H9 (cell line): ENCODE measurements around the gene ZNF860. TPM values are rescaled to one million over a fixed set of nuclear protein-coding genes. Genes with fewer than 3 reads are reported as not detected.

Experiments
- DNase-seq: peaks from one replicate; pipeline ENCODE4 v3.0.0-alpha.2; 2017
- H2AFZ ChIP-seq: one replicate; pipeline ENCODE4 v1.6.1; 2013; ENCODE audit warnings: mild to moderate bottlenecking, low read length, control low read depth, moderate library complexity
- H2AK5ac ChIP-seq: 2 replicates; pipeline ENCODE4 v1.6.1; 2013; ENCODE audit warnings: low read length, control low read depth, mixed read lengths; ENCODE audit not compliant: insufficient read length
- H2BK120ac ChIP-seq: one replicate; pipeline ENCODE4 v1.6.1; 2013; ENCODE audit warnings: low read depth, mild to moderate bottlenecking, low read length, control low read depth, inconsistent platforms; ENCODE audit not compliant: poor library complexity, severe bottlenecking
- H2BK12ac ChIP-seq: 2 replicates; pipeline ENCODE4 v1.6.1; 2013; ENCODE audit warnings: low read length, control low read depth, mixed read lengths, low read depth; ENCODE audit not compliant: insufficient read length
- H2BK15ac ChIP-seq: 2 replicates; pipeline ENCODE4 v1.6.1; 2013; ENCODE audit warnings: low read depth, low read length, control low read depth
- H2BK20ac ChIP-seq: one replicate; pipeline ENCODE4 v1.6.1; 2013; ENCODE audit warnings: low read depth, mild to moderate bottlenecking, low read length, control low read depth, inconsistent platforms; ENCODE audit not compliant: poor library complexity, severe bottlenecking
- H2BK5ac ChIP-seq: 2 replicates; pipeline ENCODE4 v1.6.1; 2013; ENCODE audit warnings: low read length, control low read depth, mixed read lengths; ENCODE audit not compliant: insufficient read length
- H3K14ac ChIP-seq: 2 replicates; pipeline ENCODE4 v1.6.1; 2013; ENCODE audit warnings: low read length, control low read depth; ENCODE audit not compliant: insufficient read depth
- H3K18ac ChIP-seq: 2 replicates; pipeline ENCODE4 v1.6.1; 2013; ENCODE audit warnings: low read depth, mild to moderate bottlenecking, mixed read lengths, low read length, control low read depth; ENCODE audit not compliant: insufficient read length
- H3K23ac ChIP-seq: 2 replicates; pipeline ENCODE4 v1.6.1; 2013; ENCODE audit warnings: low read length, control low read depth, mixed read lengths, low read depth; ENCODE audit not compliant: insufficient read length
- H3K23me2 ChIP-seq: 2 replicates; pipeline ENCODE4 v1.6.1; 2013; ENCODE audit warnings: low read depth, mild to moderate bottlenecking, mixed read lengths, low read length, control low read depth; ENCODE audit not compliant: insufficient read length, poor library complexity, severe bottlenecking
- H3K27ac ChIP-seq: 2 replicates; pipeline ENCODE4 v1.5.1; 2013; ENCODE audit warnings: low read length, control low read depth, mixed read lengths, low read depth; ENCODE audit not compliant: insufficient read length
- H3K27me3 ChIP-seq: 2 replicates; pipeline ENCODE4 v1.6.1; 2013; ENCODE audit warnings: low read length, control low read depth, inconsistent platforms; ENCODE audit not compliant: insufficient read depth
- H3K4ac ChIP-seq: 2 replicates; pipeline ENCODE4 v1.6.1; 2013; ENCODE audit warnings: low read depth, mild to moderate bottlenecking, control low read depth, inconsistent platforms, low read length, moderate library complexity
- H3K4me1 ChIP-seq: 2 replicates; pipeline ENCODE4 v1.6.1; 2013; ENCODE audit warnings: low read length, control low read depth, inconsistent platforms; ENCODE audit not compliant: insufficient read depth
- H3K4me2 ChIP-seq: 2 replicates; pipeline ENCODE4 v1.6.1; 2013; ENCODE audit warnings: low read length, control low read depth, mixed read lengths; ENCODE audit not compliant: insufficient read length, insufficient read depth
- H3K56ac ChIP-seq: 2 replicates; pipeline ENCODE4 v1.6.1; 2013; ENCODE audit warnings: low read depth, mild to moderate bottlenecking, mixed read lengths, low read length, control low read depth; ENCODE audit not compliant: insufficient read length
- H3K79me1 ChIP-seq: 2 replicates; pipeline ENCODE4 v1.6.1; 2013; ENCODE audit warnings: low read depth, mild to moderate bottlenecking, moderate library complexity, low read length, control low read depth, inconsistent platforms; ENCODE audit not compliant: insufficient read depth, poor library complexity, severe bottlenecking
- H3K79me2 ChIP-seq: 2 replicates; pipeline ENCODE4 v1.6.1; 2013; ENCODE audit warnings: low read length, control low read depth, inconsistent platforms; ENCODE audit not compliant: insufficient read depth
- H3K9ac ChIP-seq: 2 replicates; pipeline ENCODE4 v1.6.1; 2013; ENCODE audit warnings: low read length, control low read depth, mixed read lengths; ENCODE audit not compliant: insufficient read length; ENCODE audit errors: extremely low read depth
- H3K9me3 ChIP-seq: one replicate; pipeline ENCODE4 v1.6.1; 2013; ENCODE audit warnings: low read depth, low read length, inconsistent platforms; ENCODE audit not compliant: control insufficient read depth
- H3T11ph ChIP-seq: one replicate; pipeline ENCODE4 v1.6.1; 2013; ENCODE audit warnings: mild to moderate bottlenecking, low read length, control low read depth, inconsistent platforms
- H4K20me1 ChIP-seq: one replicate; pipeline ENCODE4 v1.6.1; 2013; ENCODE audit not compliant: control insufficient read depth, insufficient read length, insufficient read depth
- H4K5ac ChIP-seq: 2 replicates; pipeline ENCODE4 v1.6.1; 2013; ENCODE audit warnings: low read depth, mild to moderate bottlenecking, mixed read lengths, low read length, control low read depth; ENCODE audit not compliant: insufficient read length
- H4K8ac ChIP-seq: replicated peaks from 2 replicates; pipeline ENCODE4 v1.6.1; 2013; ENCODE audit warnings: low read length, control low read depth, mixed read lengths, low read depth; ENCODE audit not compliant: insufficient read length
- H4K91ac ChIP-seq: 2 replicates; pipeline ENCODE4 v1.6.1; 2013; ENCODE audit warnings: low read depth, mild to moderate bottlenecking, moderate library complexity, mixed read lengths, low read length, control low read depth; ENCODE audit not compliant: insufficient read length
- H3K27ac Mint-ChIP-seq, 3 experiments: 2 replicates in 2 of 3; 3 replicates in 1 of 3; pipeline ENCODE4 v1.8.0; 2020 to 2021; ENCODE audit warnings: mixed read lengths in 3 of 3, mild to moderate bottlenecking in 1 of 3, moderate library complexity in 1 of 3
- H3K27me3 Mint-ChIP-seq: 2 replicates; pipeline ENCODE4 v1.8.0; 2021; ENCODE audit warnings: low read depth, mild to moderate bottlenecking, moderate library complexity, mixed read lengths
- H3K36me3 Mint-ChIP-seq, 3 experiments: 2 replicates in 2 of 3; 3 replicates in 1 of 3; pipeline ENCODE4 v1.8.0; 2020 to 2021; ENCODE audit warnings: low read depth in 3 of 3, mixed read lengths in 3 of 3; ENCODE audit not compliant: insufficient read depth in 1 of 3
- H3K4me1 Mint-ChIP-seq, 2 experiments: 2 replicates each; pipeline ENCODE4 v1.8.0; 2020; ENCODE audit warnings: mixed read lengths in 2 of 2
- H3K4me3 Mint-ChIP-seq, 2 experiments: 2 replicates in 1 of 2; 3 replicates in 1 of 2; pipeline ENCODE4 v1.8.0; 2020 to 2021; ENCODE audit warnings: mild to moderate bottlenecking in 2 of 2, mixed read lengths in 2 of 2, moderate library complexity in 1 of 2
- H3K9me3 Mint-ChIP-seq, 2 experiments: 2 replicates in 1 of 2; 3 replicates in 1 of 2; pipeline ENCODE4 v1.8.0; 2020; ENCODE audit warnings: mild to moderate bottlenecking in 2 of 2, mixed read lengths in 2 of 2, moderate library complexity in 1 of 2
- CTCF ChIP-seq: fragments of 200-600 bp; sonication (generic); conservative IDR thresholded peaks from 3 replicates; pipeline ENCODE4 v1.8.0; 2021; ENCODE audit warnings: antibody characterized with exemption, mild to moderate bottlenecking
- total RNA-seq: library from RNA; stranded (reverse); gene quantifications from 2 replicates; pipeline ENCODE4 v1.2.1, GENCODE V29; 2021

ZNF860 gene
- total RNA-seq, 1 experiment from 2014 or later, result 2.6 TPM

GRCh38 chr3:31943041-31943440 lies 38.5 kb upstream of the ZNF860 start:
- peaks cover 9% of the 10 kb centered on the region for H3K79me1 ChIP-seq
- H3K4ac ChIP-seq, result no peak overlapping the region
- no peak overlapping the region for H4K5ac ChIP-seq
- H3K23me2 ChIP-seq, result no peaks in the 10 kb centered on the region
- no peak overlapping the region for H2BK20ac ChIP-seq
- peaks cover 32 to 36% of the 10 kb centered on the region in 2 experiments for H3K4me1 Mint-ChIP-seq
- no peak overlapping the region for H2BK15ac ChIP-seq
- peaks cover 0 to 2% (median 0%) of the 10 kb centered on the region in 3 experiments; a peak in 1 of 7 replicates for H3K36me3 Mint-ChIP-seq
- no peaks in the 10 kb centered on the region for H4K20me1 ChIP-seq
- no peaks in the 10 kb centered on the region for H3K9me3 ChIP-seq
- no peak for DNase-seq
- H3K4me2 ChIP-seq, result no peak overlapping the region
- H3K79me2 ChIP-seq, result peaks cover 44% of the 10 kb centered on the region
- H3K27me3 Mint-ChIP-seq, result no peaks in the 10 kb centered on the region
- no peak overlapping the region for H2BK5ac ChIP-seq
- H3T11ph ChIP-seq, result no peak overlapping the region
- no peak overlapping the region for H3K14ac ChIP-seq
- H4K8ac ChIP-seq, result no peak overlapping the region
- H2BK12ac ChIP-seq, result no peak overlapping the region
- no peak overlapping the region for H3K23ac ChIP-seq
- H4K91ac ChIP-seq, result no peak overlapping the region
- H3K4me3 Mint-ChIP-seq, result no peak overlapping the region
- H3K56ac ChIP-seq, result no peak overlapping the region
- no peak overlapping the region for H3K18ac ChIP-seq
- no peak overlapping the region for H2BK120ac ChIP-seq
- no peak overlapping the region for H3K27ac Mint-ChIP-seq
- 0 out of 5 replicates have a peak, but pooled peaks cover 0 to 2% of the 10 kb centered on the region in 2 experiments for H3K9me3 Mint-ChIP-seq
- no peak overlapping the region for H3K9ac ChIP-seq
- H3K27ac ChIP-seq, result no peak overlapping the region
- no peaks in the 10 kb centered on the region for H3K27me3 ChIP-seq
- TF ChIP-seq CTCF, result no peak
- no peak overlapping the region for H2AK5ac ChIP-seq
- peaks cover 19% of the 10 kb centered on the region; the same call in 1 of the 2 replicates for H3K4me1 ChIP-seq
- H2AFZ ChIP-seq, result no peak overlapping the region
